DOHH2 (cell line): ENCODE data around the gene MGMT.

Source experiments
- EZH2phosphoT487 ChIP-seq: fragments of 200-600 bp; sonication (generic); IDR thresholded peaks from 2 replicates; pipeline ENCODE4 v1.6.1; 2017; ENCODE audit warnings: borderline replicate concordance, mild to moderate bottlenecking, antibody characterized with exemption, low read length, moderate library complexity, mixed read lengths
- TF ChIP-seq, protein P1 (sequence below): fragments of 200-600 bp; sonication (generic); IDR thresholded peaks from one replicate; pipeline ENCODE4 v1.5.1; 2014; ENCODE audit warnings: antibody characterized with exemption, mild to moderate bottlenecking, low read depth, low read length; ENCODE audit not compliant: poor library complexity, severe bottlenecking

DNA sequence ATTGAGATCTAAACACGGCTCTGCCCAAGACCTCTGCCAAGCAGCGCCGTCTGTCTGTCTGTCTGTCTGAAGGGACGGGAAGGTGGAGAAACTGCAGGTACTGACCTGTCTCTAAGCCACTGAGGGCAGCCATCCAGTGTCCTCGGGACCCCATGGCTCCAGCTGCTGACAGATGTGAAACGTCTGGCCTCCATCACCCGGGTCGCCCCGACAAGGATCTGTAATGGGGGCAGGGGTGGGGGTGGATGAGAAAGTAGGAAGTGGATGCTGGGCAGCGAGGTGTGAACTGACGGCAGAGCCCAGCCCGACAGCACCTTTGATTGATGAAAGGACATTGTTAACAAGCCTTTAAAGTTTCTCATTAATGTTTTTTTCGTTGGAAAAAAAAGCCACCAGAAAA lies 304.0 kb downstream of the MGMT start:
- TF ChIP-seq, protein P1, sequence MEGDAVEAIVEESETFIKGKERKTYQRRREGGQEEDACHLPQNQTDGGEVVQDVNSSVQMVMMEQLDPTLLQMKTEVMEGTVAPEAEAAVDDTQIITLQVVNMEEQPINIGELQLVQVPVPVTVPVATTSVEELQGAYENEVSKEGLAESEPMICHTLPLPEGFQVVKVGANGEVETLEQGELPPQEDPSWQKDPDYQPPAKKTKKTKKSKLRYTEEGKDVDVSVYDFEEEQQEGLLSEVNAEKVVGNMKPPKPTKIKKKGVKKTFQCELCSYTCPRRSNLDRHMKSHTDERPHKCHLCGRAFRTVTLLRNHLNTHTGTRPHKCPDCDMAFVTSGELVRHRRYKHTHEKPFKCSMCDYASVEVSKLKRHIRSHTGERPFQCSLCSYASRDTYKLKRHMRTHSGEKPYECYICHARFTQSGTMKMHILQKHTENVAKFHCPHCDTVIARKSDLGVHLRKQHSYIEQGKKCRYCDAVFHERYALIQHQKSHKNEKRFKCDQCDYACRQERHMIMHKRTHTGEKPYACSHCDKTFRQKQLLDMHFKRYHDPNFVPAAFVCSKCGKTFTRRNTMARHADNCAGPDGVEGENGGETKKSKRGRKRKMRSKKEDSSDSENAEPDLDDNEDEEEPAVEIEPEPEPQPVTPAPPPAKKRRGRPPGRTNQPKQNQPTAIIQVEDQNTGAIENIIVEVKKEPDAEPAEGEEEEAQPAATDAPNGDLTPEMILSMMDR = no peak
- TF ChIP-seq EZH2phosphoT487 = no peak
